AG04450 (cell line): ENCODE results near the gene RAB11FIP3. TPM values are rescaled to one million over a fixed set of nuclear protein-coding genes. Genes with fewer than 3 reads are reported as not detected.

Experiments
- CTCF ChIA-PET: fragments of 300-600, 350-600 bp; formaldehyde crosslinking; extraction: SDS; loops from one replicate; lab custom pipeline; 2022; ENCODE audit warnings: antibody characterized with exemption, inconsistent platforms; lab: Charles Lee
- POLR2A ChIA-PET: fragments of 350-600 bp; formaldehyde crosslinking; extraction: SDS; loops from one replicate; lab custom pipeline; 2021; ENCODE audit warnings: antibody characterized with exemption, inconsistent platforms; lab: Yijun Ruan, JAX
- DNase-seq: peaks from one replicate; pipeline ENCODE4 v3.0.0-alpha.2; 2011; ENCODE audit warnings: low read depth, low spot score
- H3K27ac ChIP-seq: one replicate; pipeline ENCODE4 v1.5.1; 2012; ENCODE audit warnings: low read depth, low read length, control low read depth
- H3K27me3 ChIP-seq: one replicate; pipeline ENCODE4 v1.6.0; 2012; ENCODE audit warnings: low read length; ENCODE audit not compliant: control insufficient read depth, insufficient read depth
- H3K4me3 ChIP-seq: 2 replicates; pipeline ENCODE4 v1.5.1; 2011; ENCODE audit warnings: mild to moderate bottlenecking, low read depth, low read length, control low read depth
- H3K9me3 ChIP-seq: 2 replicates; pipeline ENCODE4 v1.5.1; 2012; ENCODE audit warnings: low read length; ENCODE audit not compliant: control insufficient read depth, insufficient read depth
- polyA plus RNA-seq: library from polyadenylated mRNA; depleted of rRNA; stranded (reverse); fragments of >200 nt; gene quantifications from 2 replicates; pipeline ENCODE4 v1.2.3, GENCODE V29; 2011; rRNA removed
- small RNA-seq: library from RNA; depleted of rRNA; stranded (forward); fragments of <200 nt; gene quantifications from one replicate; pipeline ENCODE3, GENCODE V24; 2012; ENCODE audit warnings: low read depth; ENCODE audit not compliant: insufficient read length
- TF ChIP-seq, protein P1 (sequence below): IDR thresholded peaks from 2 replicates; pipeline ENCODE4 v1.5.1; 2011; ENCODE audit warnings: low read depth, low read length, control low read depth, inconsistent platforms

The RAB11FIP3 gene
- polyA plus RNA-seq, 1 experiment = 6.9 TPM

DNA sequence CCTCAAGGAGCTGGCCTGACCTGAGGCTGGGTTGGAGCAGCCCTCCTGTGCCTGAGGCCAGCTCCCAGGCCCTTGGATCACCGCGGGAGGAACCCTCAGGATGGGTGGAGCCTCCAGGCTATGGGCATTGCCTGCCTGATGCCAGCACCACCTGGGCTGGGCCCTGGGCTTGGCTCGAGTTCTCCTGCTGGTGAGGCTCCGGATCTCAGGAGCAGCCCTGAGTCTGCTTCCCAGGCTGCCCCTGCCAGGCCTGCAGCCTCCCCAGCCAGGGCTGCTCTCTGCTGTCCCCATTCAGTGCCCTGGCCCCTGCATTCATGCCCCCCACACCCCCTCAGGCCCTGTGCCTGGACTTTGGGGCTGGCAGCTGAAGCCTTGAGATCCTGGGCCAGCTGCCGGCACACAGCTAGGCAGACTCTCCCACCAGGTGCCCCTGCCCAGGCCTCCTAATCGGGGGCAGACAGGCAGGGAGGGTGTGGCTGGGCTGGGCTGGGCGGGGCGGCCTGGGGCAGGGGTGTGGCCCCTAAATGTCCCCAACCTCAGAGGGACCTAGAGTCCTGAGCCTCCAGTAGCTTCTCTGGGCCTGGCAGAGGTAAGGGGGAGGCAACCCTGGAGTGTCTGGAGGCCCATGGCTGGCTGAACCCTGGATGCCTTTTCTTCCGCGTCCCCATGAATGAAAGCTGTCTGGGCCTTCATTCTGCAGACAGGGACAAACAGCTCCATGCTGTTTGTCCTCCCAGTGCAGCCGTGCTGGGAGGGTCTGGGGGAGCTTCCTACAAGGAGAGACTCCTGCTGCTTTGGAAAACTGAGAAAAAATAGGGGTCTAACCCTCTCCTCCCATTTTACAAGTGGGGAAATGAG, 143.2 kb downstream of the RAB11FIP3 start:
- Histone ChIP-seq H3K27me3 (no peaks in the 10 kb centered on the region), H3K27ac (no peak overlapping the region), H3K9me3 (no peaks in the 10 kb centered on the region), H3K4me3 (peak overlapping the region; percentile 76; the same call in 1 of the 2 replicates)
- POLR2A ChIA-PET = no interaction called here
- TF ChIP-seq, protein P1, sequence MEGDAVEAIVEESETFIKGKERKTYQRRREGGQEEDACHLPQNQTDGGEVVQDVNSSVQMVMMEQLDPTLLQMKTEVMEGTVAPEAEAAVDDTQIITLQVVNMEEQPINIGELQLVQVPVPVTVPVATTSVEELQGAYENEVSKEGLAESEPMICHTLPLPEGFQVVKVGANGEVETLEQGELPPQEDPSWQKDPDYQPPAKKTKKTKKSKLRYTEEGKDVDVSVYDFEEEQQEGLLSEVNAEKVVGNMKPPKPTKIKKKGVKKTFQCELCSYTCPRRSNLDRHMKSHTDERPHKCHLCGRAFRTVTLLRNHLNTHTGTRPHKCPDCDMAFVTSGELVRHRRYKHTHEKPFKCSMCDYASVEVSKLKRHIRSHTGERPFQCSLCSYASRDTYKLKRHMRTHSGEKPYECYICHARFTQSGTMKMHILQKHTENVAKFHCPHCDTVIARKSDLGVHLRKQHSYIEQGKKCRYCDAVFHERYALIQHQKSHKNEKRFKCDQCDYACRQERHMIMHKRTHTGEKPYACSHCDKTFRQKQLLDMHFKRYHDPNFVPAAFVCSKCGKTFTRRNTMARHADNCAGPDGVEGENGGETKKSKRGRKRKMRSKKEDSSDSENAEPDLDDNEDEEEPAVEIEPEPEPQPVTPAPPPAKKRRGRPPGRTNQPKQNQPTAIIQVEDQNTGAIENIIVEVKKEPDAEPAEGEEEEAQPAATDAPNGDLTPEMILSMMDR = no peak
- DNase-seq = no peak
- CTCF ChIA-PET = no interaction called here

DNA sequence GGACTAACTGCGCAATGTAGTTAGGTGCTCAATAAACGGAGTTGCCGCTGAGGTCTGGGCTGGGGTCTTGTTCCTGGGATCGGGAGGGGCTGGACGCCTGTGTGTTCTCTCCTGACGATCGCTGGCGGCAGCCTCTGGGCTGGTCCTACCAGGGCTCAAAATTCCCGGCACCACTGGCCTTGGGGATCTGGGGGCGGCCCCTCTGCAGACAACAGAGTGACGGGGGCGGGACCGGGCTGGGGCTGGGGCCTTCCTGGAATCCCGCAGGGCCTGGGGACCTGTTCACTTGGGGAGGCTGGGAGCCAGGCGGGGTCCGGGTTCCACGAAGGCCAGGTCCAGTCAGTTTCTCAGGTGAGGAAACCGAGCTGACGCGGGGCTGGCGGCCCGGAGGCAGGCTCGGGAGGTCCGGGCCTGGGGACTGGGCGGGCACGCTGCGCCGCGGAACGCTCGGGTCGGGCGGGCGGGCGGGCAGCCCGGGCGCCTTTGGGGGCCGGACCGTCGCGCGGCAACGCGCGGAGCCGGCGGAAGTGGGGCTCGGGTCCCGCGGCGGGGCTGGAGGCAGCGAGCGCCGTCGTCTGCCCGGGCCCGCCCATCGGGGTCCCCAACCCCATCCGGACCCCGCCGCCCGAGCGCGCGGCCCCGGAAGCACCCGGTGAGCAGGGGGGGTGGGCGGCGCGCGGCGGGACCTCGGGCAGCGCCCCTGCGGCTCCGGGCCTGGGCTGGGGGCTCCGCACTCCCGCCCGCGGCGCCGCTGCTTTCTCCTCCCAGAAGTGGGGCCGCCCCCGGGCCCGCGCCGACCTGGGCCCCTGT, 144.2 kb downstream of the RAB11FIP3 start, which contains the start of gene PIGQ:
PIGQ (plus strand) TSS at position 524 of the 810 bp plus-strand sequence. CDS start 4,107 bp downstream, outside the sequence.
- no peak for DNase-seq

More for the DNA sequence above, 144.2 kb downstream of the RAB11FIP3 start, which contains the start of gene PIGQ:
- H3K27me3 ChIP-seq = no peaks in the 10 kb centered on the region
- TF ChIP-seq, protein P1 = no peak
- H3K27ac ChIP-seq = peak within 1 kb of the TSS; percentile 61
- POLR2A ChIA-PET = no interaction called here
- CTCF ChIA-PET = interaction anchor here (0.6 kb wide), 1 partner anchor 163 kb away, joined by 3 read pairs; no protein-coding TSS in a partner anchor
- H3K9me3 ChIP-seq = no peaks in the 10 kb centered on the region
- peak within 1 kb of the TSS; percentile 76 for H3K4me3 ChIP-seq

Small RNA genes lying within 50 kb of the gene (small RNA-seq; reads per million reads assigned to genes)
- not detected for gene MIR3176
- gene MIR5587 = 0.81 reads per million
- gene RF00019 = not detected
- not detected for gene Z98883.1

Other genes starting within 250 kb of the RAB11FIP3 start
- gene HBA1, start 249.0 kb upstream of the RAB11FIP3 start, polyA plus RNA-seq = not detected in 2 replicates
- gene HBQ1, start 245.2 kb upstream of the RAB11FIP3 start, polyA plus RNA-seq = not detected in 2 replicates
- 37.6 and 47.2 TPM in 2 replicates for gene LUC7L, start 196.2 kb upstream of the RAB11FIP3 start, polyA plus RNA-seq
- gene FAM234A, start 190.8 kb upstream of the RAB11FIP3 start, polyA plus RNA-seq = 42.3 and 42.7 TPM in 2 replicates
- 0.30 and 0.33 TPM in 2 replicates for gene RGS11, start 149.7 kb upstream of the RAB11FIP3 start, polyA plus RNA-seq
- gene ARHGDIG, start 145.1 kb upstream of the RAB11FIP3 start, polyA plus RNA-seq = not detected in 2 replicates
- 0.42 and 0.45 TPM in 2 replicates for gene PDIA2, start 142.5 kb upstream of the RAB11FIP3 start, polyA plus RNA-seq
- 3.5 and 4.7 TPM in 2 replicates for gene AXIN1, start 72.9 kb upstream of the RAB11FIP3 start, polyA plus RNA-seq
- 144 and 157 TPM in 2 replicates for gene MRPL28, start 55.1 kb upstream of the RAB11FIP3 start, polyA plus RNA-seq
- 40.8 and 68.0 TPM in 2 replicates for gene PGAP6, start 43.7 kb upstream of the RAB11FIP3 start, polyA plus RNA-seq
- 156 and 198 TPM in 2 replicates for gene NME4, start 28.4 kb upstream of the RAB11FIP3 start, polyA plus RNA-seq
- 11.6 and 16.0 TPM in 2 replicates for gene DECR2, start 23.8 kb upstream of the RAB11FIP3 start, polyA plus RNA-seq
- 7.5 and 8.6 TPM in 2 replicates for gene CAPN15, start 102.1 kb downstream of the RAB11FIP3 start, polyA plus RNA-seq
- not detected in 2 replicates for gene PRR35, start 134.7 kb downstream of the RAB11FIP3 start, polyA plus RNA-seq
- gene NHLRC4, start 141.4 kb downstream of the RAB11FIP3 start, polyA plus RNA-seq = 0.45 and 0.88 TPM in 2 replicates
- gene PIGQ, start 144.3 kb downstream of the RAB11FIP3 start, polyA plus RNA-seq = 12.1 and 17.6 TPM in 2 replicates
- gene RAB40C, start 164.4 kb downstream of the RAB11FIP3 start, polyA plus RNA-seq = 4.2 and 6.1 TPM in 2 replicates
- gene WFIKKN1, start 205.3 kb downstream of the RAB11FIP3 start, polyA plus RNA-seq = not detected in 2 replicates
- gene METTL26, start 210.7 kb downstream of the RAB11FIP3 start, polyA plus RNA-seq = 58.3 and 69.5 TPM in 2 replicates
- 6.7 and 10.8 TPM in 2 replicates for gene MCRIP2, start 216.2 kb downstream of the RAB11FIP3 start, polyA plus RNA-seq
- 2.1 and 2.5 TPM in 2 replicates for gene WDR90, start 223.7 kb downstream of the RAB11FIP3 start, polyA plus RNA-seq
- 38.0 and 53.3 TPM in 2 replicates for gene RHOT2, start 242.5 kb downstream of the RAB11FIP3 start, polyA plus RNA-seq